Astrocyte (in vitro differentiated cells and primary cell): ENCODE results near the gene SUMO3. TPM values are rescaled to one million over a fixed set of nuclear protein-coding genes. Genes with fewer than 3 reads are reported as not detected.
A peak's percentile ranks its signal among the peaks of the same experiment; 100 is the strongest.

Experiments
- DNase-seq: peaks from one replicate; pipeline ENCODE4 v3.0.0-alpha.2; 2010; ENCODE audit warnings: low read depth
- FAIRE-seq: peaks from 2 replicates; lab custom pipeline; 2011; peaks lifted over from hg19 to GRCh38; lab: Jason Lieb, UNC
- H2AFZ ChIP-seq: 2 replicates; pipeline ENCODE4 v1.6.0; 2012; ENCODE audit warnings: low read depth, low read length, inconsistent platforms
- H3K27ac ChIP-seq: 2 replicates; pipeline ENCODE4 v1.5.1; 2011; ENCODE audit warnings: low read depth, low read length, inconsistent platforms
- H3K27me3 ChIP-seq: 2 replicates; pipeline ENCODE4 v1.6.0; 2011; ENCODE audit warnings: low read length, inconsistent platforms; ENCODE audit not compliant: insufficient read depth
- H3K36me3 ChIP-seq: 2 replicates; pipeline ENCODE4 v1.5.1; 2011; ENCODE audit warnings: low read length, inconsistent platforms; ENCODE audit not compliant: insufficient read depth
- H3K4me1 ChIP-seq: 2 replicates; pipeline ENCODE4 v1.5.1; 2011; ENCODE audit warnings: low read length, inconsistent platforms; ENCODE audit not compliant: insufficient read depth
- H3K4me2 ChIP-seq: 2 replicates; pipeline ENCODE4 v1.6.0; 2012; ENCODE audit warnings: low read length, inconsistent platforms
- H3K4me3 ChIP-seq: 2 replicates; pipeline ENCODE4 v1.5.1; 2011; ENCODE audit warnings: low read depth, mild to moderate bottlenecking, low read length, inconsistent platforms; ENCODE audit not compliant: insufficient read depth
- H3K79me2 ChIP-seq: 2 replicates; pipeline ENCODE4 v1.6.0; 2012; ENCODE audit warnings: mild to moderate bottlenecking, low read length, inconsistent platforms; ENCODE audit not compliant: insufficient read depth
- H3K9ac ChIP-seq: 2 replicates; pipeline ENCODE4 v1.6.0; 2012; ENCODE audit warnings: mild to moderate bottlenecking, low read length, inconsistent platforms
- H3K9me3 ChIP-seq: 2 replicates; pipeline ENCODE4 v1.5.1; 2012; ENCODE audit warnings: low read depth, mild to moderate bottlenecking, low read length, inconsistent platforms; ENCODE audit not compliant: insufficient read depth
- H4K20me1 ChIP-seq: 2 replicates; pipeline ENCODE4 v1.6.0; 2012; ENCODE audit warnings: low read length, inconsistent platforms; ENCODE audit not compliant: insufficient read depth
- H3K27ac Mint-ChIP-seq: one replicate; pipeline ENCODE4 v1.8.0; 2021; ENCODE audit warnings: mild to moderate bottlenecking, mixed read lengths; ENCODE audit not compliant: unreplicated experiment
- H3K27me3 Mint-ChIP-seq: one replicate; pipeline ENCODE4 v1.8.0; 2021; ENCODE audit warnings: low read depth, mixed read lengths; ENCODE audit not compliant: unreplicated experiment
- H3K36me3 Mint-ChIP-seq: one replicate; pipeline ENCODE4 v1.8.0; 2021; ENCODE audit warnings: low read depth, mixed read lengths; ENCODE audit not compliant: unreplicated experiment
- H3K4me1 Mint-ChIP-seq: one replicate; pipeline ENCODE4 v1.8.0; 2021; ENCODE audit warnings: low read depth, mixed read lengths; ENCODE audit not compliant: unreplicated experiment
- H3K4me3 Mint-ChIP-seq: one replicate; pipeline ENCODE4 v1.8.0; 2021; ENCODE audit warnings: mild to moderate bottlenecking, moderate library complexity, mixed read lengths; ENCODE audit not compliant: unreplicated experiment
- H3K9me3 Mint-ChIP-seq: one replicate; pipeline ENCODE4 v1.8.0; 2021; ENCODE audit warnings: mild to moderate bottlenecking, mixed read lengths; ENCODE audit not compliant: unreplicated experiment
- CTCF ChIP-seq: IDR thresholded peaks from 2 replicates; pipeline ENCODE4 v1.5.1; 2011; ENCODE audit warnings: low read depth, mild to moderate bottlenecking, inconsistent platforms, low read length, moderate library complexity; ENCODE audit not compliant: insufficient read depth
- EZH2 ChIP-seq: IDR thresholded peaks from 2 replicates; pipeline ENCODE4 v1.6.1; 2012; ENCODE audit warnings: mild to moderate bottlenecking, low read length, inconsistent platforms; ENCODE audit not compliant: insufficient read depth
- total RNA-seq: library from RNA; stranded (reverse); gene quantifications from 2 replicates; pipeline ENCODE4 v1.2.1, GENCODE V29; 2021

Gene SUMO3
- total RNA-seq, 1 donor from 2014 or later: 83.5 TPM

DNA sequence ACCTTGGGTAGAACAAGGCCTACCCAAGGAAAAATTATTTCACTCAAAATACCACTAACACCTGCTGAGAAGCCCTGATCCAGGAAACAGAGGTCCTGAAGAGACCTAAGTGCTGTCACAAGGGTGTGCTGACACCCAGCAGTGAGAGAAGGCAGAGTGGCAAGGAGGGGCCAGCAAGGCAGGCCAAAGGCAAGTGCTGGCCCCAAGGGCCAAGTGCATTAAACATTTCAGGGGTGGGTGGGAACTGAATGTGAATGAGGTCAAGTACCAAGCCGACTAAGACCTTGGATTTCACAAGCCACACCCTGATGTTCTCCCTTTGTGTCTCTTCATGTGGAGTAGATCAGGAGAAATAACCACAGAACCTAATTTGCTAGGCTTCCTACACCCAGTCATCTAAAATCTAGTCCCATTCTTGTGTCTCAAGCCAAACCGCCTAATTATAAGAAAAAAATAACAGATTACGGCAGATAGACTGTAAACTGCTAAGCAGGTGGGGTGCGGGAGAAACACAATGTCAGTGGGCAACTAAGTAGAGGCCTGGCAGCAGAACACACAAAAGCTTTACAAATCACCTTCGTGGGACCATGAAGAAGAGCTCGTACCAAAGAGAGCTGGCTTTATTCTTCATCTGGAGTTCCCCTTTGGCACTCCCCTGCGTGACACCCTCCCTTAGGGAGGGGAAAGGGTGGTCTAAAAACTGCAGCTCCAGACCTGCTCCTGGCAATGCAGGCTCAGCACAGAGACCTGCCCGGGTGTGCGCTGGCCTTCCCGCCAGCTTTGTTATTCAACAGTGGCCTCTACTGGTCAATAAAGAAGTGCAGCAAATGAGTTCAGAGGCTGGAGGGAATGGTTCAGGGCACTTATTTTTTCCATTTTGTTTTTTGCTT, 24.9 kb downstream of the SUMO3 start:
- Histone ChIP-seq H3K4me1 (no peaks in the 10 kb centered on the region), H3K9ac (no peak overlapping the region), H3K27ac (no peak overlapping the region), H3K4me3 (no peak overlapping the region), H3K36me3 (no peaks in the 10 kb centered on the region), H2AFZ (no peak overlapping the region), H3K79me2 (peaks cover 92% of the 10 kb centered on the region), H3K27me3 (no peaks in the 10 kb centered on the region), H3K9me3 (no peaks in the 10 kb centered on the region), H3K4me2 (no peak overlapping the region), H4K20me1 (peaks cover 79% of the 10 kb centered on the region)
- Mint-ChIP-seq H3K4me1 (peaks cover 7% of the 10 kb centered on the region), H3K4me3 (no peak overlapping the region), H3K27me3 (no peaks in the 10 kb centered on the region), H3K27ac (no peak overlapping the region), H3K36me3 (peaks cover 17% of the 10 kb centered on the region), H3K9me3 (no peaks in the 10 kb centered on the region)
- peak; percentile 10 for DNase-seq
- no peak for TF ChIP-seq EZH2
- TF ChIP-seq CTCF: peak; percentile 81
- no peak for FAIRE-seq

DNA sequence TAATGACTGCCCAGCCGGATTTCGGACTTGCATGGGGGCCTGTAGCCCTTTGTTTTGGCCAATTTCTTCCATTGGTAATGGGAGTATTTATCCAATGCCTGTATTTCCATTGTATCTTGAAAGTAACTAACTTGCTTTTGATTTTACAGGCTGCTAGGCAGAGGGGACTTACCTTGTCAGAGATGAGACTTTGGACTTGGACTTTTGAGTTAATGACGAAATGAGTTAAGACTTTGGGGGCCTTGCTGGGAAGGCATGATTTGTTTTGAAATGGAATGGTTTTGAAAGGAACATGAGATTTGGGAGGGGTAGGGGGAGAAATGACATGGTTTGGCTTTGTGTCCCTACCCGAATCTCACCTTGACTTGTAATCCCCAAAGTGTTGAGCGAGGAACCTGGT, 25.9 kb downstream of the SUMO3 start:
- H3K27ac ChIP-seq: no peak overlapping the region
- H3K9me3 ChIP-seq: no peaks in the 10 kb centered on the region
- DNase-seq: no peak
- Mint-ChIP-seq H3K36me3 (peaks cover 16% of the 10 kb centered on the region), H3K27ac (no peak overlapping the region), H3K27me3 (no peaks in the 10 kb centered on the region), H3K9me3 (no peaks in the 10 kb centered on the region), H3K4me3 (no peak overlapping the region), H3K4me1 (peaks cover 7% of the 10 kb centered on the region)
- H3K4me3 ChIP-seq: no peak overlapping the region
- H3K79me2 ChIP-seq: peaks cover 94% of the 10 kb centered on the region
- H3K4me2 ChIP-seq: no peak overlapping the region
- peaks cover 80% of the 10 kb centered on the region for H4K20me1 ChIP-seq
- no peak for FAIRE-seq
- H2AFZ ChIP-seq: no peak overlapping the region
- TF ChIP-seq EZH2: no peak
- no peak for TF ChIP-seq CTCF
- H3K27me3 ChIP-seq: no peaks in the 10 kb centered on the region
- H3K4me1 ChIP-seq: no peaks in the 10 kb centered on the region
- peaks cover 6% of the 10 kb centered on the region for H3K36me3 ChIP-seq
- H3K9ac ChIP-seq: no peak overlapping the region

DNA sequence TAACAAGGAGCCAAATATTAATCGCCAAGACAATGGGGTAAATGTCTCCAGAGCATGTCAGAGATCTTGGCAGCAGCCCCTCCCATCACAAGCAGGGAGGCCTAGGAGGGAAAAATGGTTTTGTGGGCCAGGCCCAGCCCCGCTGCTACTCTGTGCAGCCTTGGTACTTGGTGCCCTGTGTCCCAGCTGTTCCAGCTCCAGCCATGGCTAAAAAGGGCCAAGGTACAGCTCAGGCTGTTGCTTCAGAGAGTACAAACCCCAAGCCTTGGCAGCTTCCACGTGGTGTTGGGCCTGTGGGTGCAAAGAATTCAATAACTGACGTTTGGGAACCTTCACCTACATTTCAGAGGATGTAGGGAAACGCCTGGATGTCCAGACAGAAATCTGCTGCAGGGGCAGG, 26.6 kb downstream of the SUMO3 start:
- no peak overlapping the region for H2AFZ ChIP-seq
- H3K27me3 Mint-ChIP-seq: no peaks in the 10 kb centered on the region
- peaks cover 80% of the 10 kb centered on the region for H4K20me1 ChIP-seq
- no peak overlapping the region for H3K4me3 Mint-ChIP-seq
- H3K9me3 ChIP-seq: no peaks in the 10 kb centered on the region
- no peak overlapping the region for H3K4me2 ChIP-seq
- H3K4me1 ChIP-seq: no peaks in the 10 kb centered on the region
- peaks cover 14% of the 10 kb centered on the region for H3K36me3 Mint-ChIP-seq
- peaks cover 6% of the 10 kb centered on the region for H3K36me3 ChIP-seq
- no peak overlapping the region for H3K4me3 ChIP-seq
- no peak overlapping the region for H3K9ac ChIP-seq
- FAIRE-seq (no peak), DNase-seq (no peak)
- H3K27ac Mint-ChIP-seq: no peak overlapping the region
- no peak overlapping the region for H3K27ac ChIP-seq
- H3K4me1 Mint-ChIP-seq: peaks cover 7% of the 10 kb centered on the region
- H3K27me3 ChIP-seq: no peaks in the 10 kb centered on the region
- H3K79me2 ChIP-seq: peaks cover 93% of the 10 kb centered on the region
- no peaks in the 10 kb centered on the region for H3K9me3 Mint-ChIP-seq
- TF ChIP-seq EZH2: no peak
- TF ChIP-seq CTCF: no peak
